Tibial artery (tissue), 4 donors: ENCODE measurements around the gene CXCR2.
"Not testable (repeated sequence)": the region's sequence is repeated elsewhere in the genome, so short reads cannot be mapped to it uniquely, and the experiment has no call there.

Experiments used
- DNase-seq, 2 donors: peaks; one replicate each; pipeline ENCODE4 v3.0.0-alpha.2; 2019
- H3K27ac ChIP-seq, 2 donors: fragments of 200-600 bp; sonication (generic) in 1 of 2; 1 replicate in 1 of 2; 2 replicates in 1 of 2; pipeline ENCODE4 v1.5.1; 2018 to 2019; ENCODE audit warnings: mild to moderate bottlenecking in 1 of 2
- H3K27me3 ChIP-seq, 2 donors: fragments of 200-600 bp; sonication (generic) in 1 of 2; one replicate each; pipeline versions ENCODE4 v1.5.1 to v1.6.0; 2016 to 2019
- H3K36me3 ChIP-seq, 3 donors: fragments of 200-600 bp; sonication (generic) in 2 of 3; one replicate each; pipeline ENCODE4 v1.5.1; 2016 to 2019; ENCODE audit warnings: mild to moderate bottlenecking in 2 of 3
- H3K4me1 ChIP-seq, 4 donors: fragments of 200-600 bp; sonication (generic) in 2 of 4; 1 replicate in 3 of 4; 2 replicates in 1 of 4; pipeline ENCODE4 v1.5.1; 2016 to 2019
- H3K4me3 ChIP-seq, 2 donors: fragments of 200-600 bp; sonication (generic) in 1 of 2; 1 replicate in 1 of 2; 2 replicates in 1 of 2; pipeline ENCODE4 v1.5.1; 2018 to 2019; ENCODE audit warnings: mild to moderate bottlenecking in 2 of 2
- H3K9me3 ChIP-seq, 3 donors: fragments of 200-600 bp; sonication (generic) in 1 of 3; one replicate each; pipeline ENCODE4 v1.5.1; 2016 to 2019
- intact Hi-C: fragments of 100-400 bp; cut with DNase I; formaldehyde crosslinking; loops from one replicate; pipeline ENCODE4 v1.15.0; 2023; ENCODE audit warnings: low total_unique reads
- TF ChIP-seq, protein P1 (sequence below), 2 experiments: fragments of 200-600 bp in 1 of 2; fragments of 450-650 bp in 1 of 2; IDR thresholded peaks; one replicate each; pipeline ENCODE4 v1.5.1; 2017 to 2019; ENCODE audit warnings: antibody characterized with exemption in 2 of 2, mild to moderate bottlenecking in 1 of 2, moderate library complexity in 1 of 2

Gene CXCR2

DNA sequence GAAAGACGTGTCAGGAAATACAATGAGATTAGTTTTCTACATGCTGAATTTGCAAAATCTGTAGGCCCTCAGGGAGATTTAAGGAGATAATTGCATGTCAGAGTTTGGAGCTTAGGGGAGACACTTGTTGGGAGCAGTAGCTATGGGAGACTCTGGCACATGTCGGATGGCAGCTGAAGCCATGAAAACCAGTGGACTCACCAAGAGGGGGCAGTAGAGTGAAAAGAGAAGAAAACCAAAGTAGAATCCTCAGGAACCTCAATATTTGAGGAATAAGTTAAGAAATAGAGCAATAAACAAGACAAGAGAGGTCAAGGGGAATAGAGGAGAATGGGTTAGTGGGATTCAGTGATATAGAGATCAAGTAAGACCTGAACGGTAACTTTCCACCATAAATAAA lies 31.9 kb upstream of the CXCR2 start:
- TF ChIP-seq, protein P1, sequence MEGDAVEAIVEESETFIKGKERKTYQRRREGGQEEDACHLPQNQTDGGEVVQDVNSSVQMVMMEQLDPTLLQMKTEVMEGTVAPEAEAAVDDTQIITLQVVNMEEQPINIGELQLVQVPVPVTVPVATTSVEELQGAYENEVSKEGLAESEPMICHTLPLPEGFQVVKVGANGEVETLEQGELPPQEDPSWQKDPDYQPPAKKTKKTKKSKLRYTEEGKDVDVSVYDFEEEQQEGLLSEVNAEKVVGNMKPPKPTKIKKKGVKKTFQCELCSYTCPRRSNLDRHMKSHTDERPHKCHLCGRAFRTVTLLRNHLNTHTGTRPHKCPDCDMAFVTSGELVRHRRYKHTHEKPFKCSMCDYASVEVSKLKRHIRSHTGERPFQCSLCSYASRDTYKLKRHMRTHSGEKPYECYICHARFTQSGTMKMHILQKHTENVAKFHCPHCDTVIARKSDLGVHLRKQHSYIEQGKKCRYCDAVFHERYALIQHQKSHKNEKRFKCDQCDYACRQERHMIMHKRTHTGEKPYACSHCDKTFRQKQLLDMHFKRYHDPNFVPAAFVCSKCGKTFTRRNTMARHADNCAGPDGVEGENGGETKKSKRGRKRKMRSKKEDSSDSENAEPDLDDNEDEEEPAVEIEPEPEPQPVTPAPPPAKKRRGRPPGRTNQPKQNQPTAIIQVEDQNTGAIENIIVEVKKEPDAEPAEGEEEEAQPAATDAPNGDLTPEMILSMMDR (IDR thresholded peaks at IDR 0.05): no peak
- no peak for DNase-seq
- Histone ChIP-seq H3K4me3 (no peak overlapping the region), H3K27ac (no peak overlapping the region), H3K9me3 (no peaks in the 10 kb centered on the region), H3K27me3 (peaks cover 0 to 4% of the 10 kb centered on the region in 2 donors), H3K36me3 (no peaks in the 10 kb centered on the region), H3K4me1 (no peaks in the 10 kb centered on the region)
- intact Hi-C loops: no loop called here

GRCh38 chr2:218095853-218096252 lies 30.0 kb upstream of the CXCR2 start:
- Histone ChIP-seq H3K36me3 (no peaks in the 10 kb centered on the region), H3K4me3 (no peak overlapping the region), H3K27me3 (no peaks in the 10 kb centered on the region), H3K4me1 (no peaks in the 10 kb centered on the region), H3K9me3 (no peaks in the 10 kb centered on the region), H3K27ac (no peak overlapping the region)
- intact Hi-C loops: no loop called here
- DNase-seq: no peak
- TF ChIP-seq, protein P1 (IDR thresholded peaks at IDR 0.05): no peak

DNA sequence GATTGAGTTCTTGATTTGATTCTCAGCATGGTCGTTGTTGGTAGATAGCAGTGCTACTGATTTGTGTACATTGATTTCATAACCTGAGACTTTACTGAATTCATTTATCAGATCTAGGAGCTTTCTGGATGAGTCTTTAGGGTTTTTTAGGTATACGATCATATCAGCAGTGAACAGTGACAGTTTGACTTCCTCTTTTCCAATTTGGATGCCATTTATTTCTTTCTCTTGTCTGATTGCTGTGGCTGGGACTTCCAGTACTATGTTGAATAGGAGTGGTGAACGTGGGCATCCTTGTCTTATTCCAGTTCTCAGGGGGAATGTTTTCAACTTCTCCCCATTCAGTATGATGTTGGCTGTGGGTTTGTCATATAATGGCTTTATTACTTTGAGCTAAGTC lies 27.9 kb upstream of the CXCR2 start:
- H3K36me3 ChIP-seq: no peaks in the 10 kb centered on the region
- no peaks in the 10 kb centered on the region for H3K27me3 ChIP-seq
- no peaks in the 10 kb centered on the region for H3K4me1 ChIP-seq
- no peak for DNase-seq
- H3K9me3 ChIP-seq: no peaks in the 10 kb centered on the region
- TF ChIP-seq, protein P1 (IDR thresholded peaks at IDR 0.05): no peak
- no peak overlapping the region for H3K27ac ChIP-seq
- intact Hi-C loops: no loop called here
- H3K4me3 ChIP-seq: no peak overlapping the region

DNA sequence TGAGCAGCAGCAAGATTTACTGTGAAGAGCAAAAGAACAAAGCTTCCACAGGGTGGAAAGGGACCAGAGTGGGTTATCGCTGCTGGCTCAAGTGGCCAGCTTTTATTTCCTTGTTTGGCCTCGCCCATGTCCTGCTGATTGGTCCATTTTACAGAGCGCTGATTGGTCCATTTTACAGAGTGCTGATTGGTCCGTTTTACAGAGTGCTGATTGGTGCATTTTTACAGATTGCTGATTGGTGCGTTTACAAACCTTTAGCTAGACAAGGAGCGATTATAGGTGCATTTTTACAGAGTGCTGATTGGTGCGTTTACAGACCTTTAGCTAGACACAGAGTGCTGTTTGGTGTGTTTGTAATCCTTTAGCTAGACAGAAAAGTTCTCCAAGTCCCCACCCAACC lies 17.0 kb upstream of the CXCR2 start:
- H3K27ac ChIP-seq, DNase-seq, intact Hi-C loops, H3K36me3 ChIP-seq, H3K27me3 ChIP-seq, H3K4me3 ChIP-seq, H3K4me1 ChIP-seq: not testable (repeated sequence)
- peaks cover 0 to 11% (median 0%) of the 10 kb centered on the region in 3 donors for H3K9me3 ChIP-seq

- H3K4me1 ChIP-seq, H3K4me3 ChIP-seq, DNase-seq, H3K27ac ChIP-seq, intact Hi-C loops, H3K36me3 ChIP-seq: not testable (repeated sequence)
- H3K27me3 ChIP-seq: peaks cover 0 to 11% of the 10 kb centered on the region in 2 donors
- H3K9me3 ChIP-seq: peaks cover 0 to 24% (median 19%) of the 10 kb centered on the region in 3 donors
Observed at GRCh38 chr2:218121789-218122188, 4.0 kb upstream of the CXCR2 start.

DNA sequence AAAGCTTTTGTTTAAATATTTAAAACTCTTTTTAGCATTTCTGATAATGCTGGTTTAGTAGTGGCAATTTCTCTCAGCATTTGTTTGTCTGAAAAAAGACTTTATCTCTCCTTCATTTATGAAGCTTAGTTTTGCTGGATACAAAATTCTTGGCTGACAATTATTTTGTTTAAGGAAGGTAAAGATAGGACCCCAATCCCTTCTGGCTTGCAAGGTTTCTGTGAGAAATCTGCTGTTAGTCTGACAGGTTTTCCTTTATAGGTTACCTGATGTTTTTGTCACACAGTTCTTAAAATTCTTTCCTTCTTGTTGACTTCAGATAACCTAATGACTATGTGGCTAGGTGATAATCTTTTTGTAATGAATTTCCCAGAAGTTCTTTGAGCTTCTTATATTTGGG lies 3.5 kb upstream of the CXCR2 start:
- H3K4me3 ChIP-seq, H3K36me3 ChIP-seq, H3K4me1 ChIP-seq, DNase-seq, intact Hi-C loops, H3K27ac ChIP-seq: not testable (repeated sequence)
- peaks cover 0 to 11% of the 10 kb centered on the region in 2 donors for H3K27me3 ChIP-seq
- H3K9me3 ChIP-seq: peaks cover 0 to 19% (median 15%) of the 10 kb centered on the region in 3 donors

GRCh38 chr2:218123986-218124385 lies 1.8 kb upstream of the CXCR2 start:
- TF ChIP-seq, protein P1 (IDR thresholded peaks at IDR 0.05): no peak
- Histone ChIP-seq H3K4me3 (no peak overlapping the region), H3K27me3 (peaks cover 0 to 15% of the 10 kb centered on the region in 2 donors), H3K36me3 (no peaks in the 10 kb centered on the region), H3K4me1 (no peaks in the 10 kb centered on the region), H3K9me3 (peaks cover 0 to 13% (median 11%) of the 10 kb centered on the region in 3 donors), H3K27ac (no peak overlapping the region)
- no peak for DNase-seq
- intact Hi-C loops: no loop called here
